ENCODE measurements around the gene CDADC1.

- TF ChIP-seq, protein P1, sequence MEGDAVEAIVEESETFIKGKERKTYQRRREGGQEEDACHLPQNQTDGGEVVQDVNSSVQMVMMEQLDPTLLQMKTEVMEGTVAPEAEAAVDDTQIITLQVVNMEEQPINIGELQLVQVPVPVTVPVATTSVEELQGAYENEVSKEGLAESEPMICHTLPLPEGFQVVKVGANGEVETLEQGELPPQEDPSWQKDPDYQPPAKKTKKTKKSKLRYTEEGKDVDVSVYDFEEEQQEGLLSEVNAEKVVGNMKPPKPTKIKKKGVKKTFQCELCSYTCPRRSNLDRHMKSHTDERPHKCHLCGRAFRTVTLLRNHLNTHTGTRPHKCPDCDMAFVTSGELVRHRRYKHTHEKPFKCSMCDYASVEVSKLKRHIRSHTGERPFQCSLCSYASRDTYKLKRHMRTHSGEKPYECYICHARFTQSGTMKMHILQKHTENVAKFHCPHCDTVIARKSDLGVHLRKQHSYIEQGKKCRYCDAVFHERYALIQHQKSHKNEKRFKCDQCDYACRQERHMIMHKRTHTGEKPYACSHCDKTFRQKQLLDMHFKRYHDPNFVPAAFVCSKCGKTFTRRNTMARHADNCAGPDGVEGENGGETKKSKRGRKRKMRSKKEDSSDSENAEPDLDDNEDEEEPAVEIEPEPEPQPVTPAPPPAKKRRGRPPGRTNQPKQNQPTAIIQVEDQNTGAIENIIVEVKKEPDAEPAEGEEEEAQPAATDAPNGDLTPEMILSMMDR (IDR thresholded peaks at IDR 0.05; ENCODE audit: insufficient read depth, low read length): no peak
- TF ChIP-seq POLR2AphosphoS5 (IDR thresholded peaks at IDR 0.05; ENCODE audit: low read depth): no peak
Observed at GRCh38 chr13:49287995-49288394, 40.3 kb downstream of the CDADC1 start.
